Kasumi-1 (cell line): Measurements from ENCODE around the gene CIROP.

Experiments
- DNase-seq, 2 experiments: peaks; one replicate each; lab custom pipeline; 2025; lab: John Stamatoyannopoulos, UW

The CIROP gene

GRCh38 chr14:23129759-23130316, 25.0 kb upstream of the CIROP start:
- DNase-seq: no peak

DNA sequence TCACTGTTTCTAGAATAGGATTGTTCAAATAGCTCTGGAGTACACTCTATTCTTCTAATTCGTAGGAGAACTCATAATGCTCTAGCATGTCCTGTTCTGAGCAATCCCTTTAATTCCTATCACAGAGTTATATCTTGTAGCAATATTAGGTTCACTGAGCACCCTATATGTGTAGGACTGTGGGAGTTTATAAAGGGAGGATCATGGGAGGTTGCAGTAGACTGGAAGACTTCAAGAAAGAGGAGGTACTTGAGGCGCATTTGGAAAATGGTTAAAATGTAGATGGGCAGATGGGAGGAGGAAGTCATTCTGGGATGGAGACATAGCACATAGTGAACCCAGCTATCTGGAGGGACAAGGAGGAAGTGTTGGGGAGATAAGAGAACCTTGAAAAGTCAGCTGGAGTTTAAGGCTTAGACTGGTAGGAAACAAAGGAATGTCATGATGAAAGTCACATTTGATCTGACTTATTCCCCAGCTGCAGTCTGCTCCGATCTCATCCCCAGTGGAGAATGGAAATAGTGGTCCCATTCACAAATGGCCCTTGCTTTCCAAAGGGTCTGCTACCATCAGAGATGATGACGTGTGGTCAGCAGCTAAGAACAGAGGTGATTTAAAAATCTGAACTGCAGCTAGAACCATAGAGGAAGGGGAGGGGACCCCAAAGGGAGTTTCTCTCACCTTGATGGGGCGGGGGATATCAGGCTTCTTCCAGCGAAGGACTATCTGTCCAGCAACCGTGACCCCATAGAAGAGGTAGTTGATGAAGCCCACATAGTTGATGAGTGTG, 24.4 kb upstream of the CIROP start:
- peak; percentile 21 to 22 for DNase-seq

DNA sequence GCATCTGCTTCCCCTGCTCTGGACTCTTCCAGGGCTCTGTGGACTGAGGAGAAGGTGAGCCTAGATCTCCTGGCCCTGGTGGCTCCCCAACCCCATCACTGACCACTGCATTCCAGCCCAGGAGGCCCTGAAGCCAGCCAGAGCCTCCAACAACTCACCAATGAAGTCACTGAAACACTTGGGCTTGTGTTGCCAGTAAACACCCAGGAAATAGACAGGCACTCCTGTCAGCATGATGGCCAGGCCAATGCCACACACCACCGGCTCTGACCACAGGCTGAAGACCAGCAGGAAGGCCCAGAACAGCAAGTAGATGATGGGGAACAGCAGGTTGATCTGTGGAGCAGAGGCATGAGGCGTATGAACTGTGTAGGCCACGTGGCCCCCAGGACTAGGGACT, 23.1 kb upstream of the CIROP start:
- DNase-seq: no peak

GRCh38 chr14:23126548-23127278, 21.9 kb upstream of the CIROP start:
- no peak for DNase-seq

- no peak for DNase-seq
These were observed 21.2 kb upstream of the CIROP start for GRCh38 chr14:23125933-23126524.

DNA sequence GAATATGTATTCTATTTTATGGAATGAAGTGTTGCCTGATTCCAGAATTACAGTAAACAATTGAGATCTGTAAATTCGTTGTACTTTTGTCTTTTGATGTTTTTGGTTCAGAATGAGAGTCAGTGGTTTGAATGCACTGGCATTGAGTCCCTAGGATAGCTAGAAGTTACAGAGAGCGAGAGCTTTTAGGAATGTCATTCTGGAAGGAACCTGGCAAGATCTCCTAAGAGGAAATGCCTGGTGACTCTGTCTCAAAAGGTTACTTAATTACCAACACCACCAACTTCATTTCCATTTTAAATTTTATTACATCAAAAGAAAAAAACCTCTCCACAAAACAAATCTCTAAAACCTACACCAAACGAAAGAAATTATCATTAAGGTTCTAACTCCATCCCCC, 20.2 kb upstream of the CIROP start:
- DNase-seq: no peak

- DNase-seq: no peak
These were observed 19.7 kb upstream of the CIROP start for GRCh38 chr14:23124337-23124954.

DNA sequence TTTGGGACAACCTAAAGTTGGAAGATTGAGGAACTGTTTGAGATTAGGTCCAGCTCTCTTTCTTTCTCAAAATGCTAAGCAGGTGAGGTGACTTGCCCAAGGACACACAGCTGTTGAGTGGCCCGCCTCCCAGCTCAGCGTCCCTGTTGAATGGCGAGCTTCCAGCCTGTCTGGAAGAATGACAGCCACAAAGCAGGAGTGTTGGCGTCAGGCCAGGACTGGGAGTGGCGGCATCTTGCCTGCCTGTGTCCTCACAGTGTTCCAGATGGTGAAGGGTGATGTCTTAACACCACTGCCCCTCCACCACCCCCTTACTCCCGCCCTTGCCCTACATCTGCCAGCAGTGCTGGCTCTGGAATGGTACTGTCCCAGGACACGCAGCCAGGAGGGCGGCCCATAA, 18.6 kb upstream of the CIROP start:
- no peak for DNase-seq

DNA sequence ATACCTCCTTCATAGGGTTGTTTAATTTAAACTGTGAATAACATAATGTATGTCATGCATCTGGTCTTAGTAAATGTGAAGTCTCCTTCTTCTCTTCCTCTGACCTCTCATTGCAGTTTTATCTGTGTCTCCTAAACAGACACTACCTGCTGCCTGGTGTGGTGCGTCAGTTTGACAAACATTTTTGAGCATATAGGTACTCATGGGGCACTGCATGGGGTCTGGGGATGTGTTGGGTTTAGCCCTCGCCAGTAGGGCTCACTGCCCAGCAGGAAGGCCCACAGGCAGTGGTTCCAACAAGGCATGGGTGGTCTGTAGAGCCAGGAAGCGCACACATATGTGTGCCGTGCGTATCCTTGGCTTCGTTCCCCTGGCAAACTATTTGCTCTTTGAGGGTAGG, 17.3 kb upstream of the CIROP start:
- DNase-seq: no peak

DNA sequence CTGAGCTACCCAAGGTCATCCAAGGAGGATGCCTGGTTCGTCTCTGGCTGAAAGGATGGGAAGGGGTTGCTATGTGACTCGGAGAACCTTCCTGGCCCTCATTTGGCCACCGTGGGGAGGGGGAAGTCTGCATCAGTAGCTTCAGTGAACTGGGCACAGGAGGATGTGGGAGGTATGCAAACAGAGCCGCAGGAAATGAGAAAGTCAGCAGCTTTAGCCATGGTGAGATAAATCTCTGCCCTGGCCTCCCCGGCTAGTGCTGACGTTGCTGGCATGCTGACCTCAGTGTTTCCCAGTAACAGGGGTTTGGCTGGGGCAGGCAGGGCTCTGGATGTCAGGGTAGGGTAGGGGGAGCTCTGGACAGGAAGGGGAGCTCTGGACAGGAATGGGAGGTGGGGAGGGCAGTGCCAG, 16.6 kb upstream of the CIROP start:
- DNase-seq: no peak

DNA sequence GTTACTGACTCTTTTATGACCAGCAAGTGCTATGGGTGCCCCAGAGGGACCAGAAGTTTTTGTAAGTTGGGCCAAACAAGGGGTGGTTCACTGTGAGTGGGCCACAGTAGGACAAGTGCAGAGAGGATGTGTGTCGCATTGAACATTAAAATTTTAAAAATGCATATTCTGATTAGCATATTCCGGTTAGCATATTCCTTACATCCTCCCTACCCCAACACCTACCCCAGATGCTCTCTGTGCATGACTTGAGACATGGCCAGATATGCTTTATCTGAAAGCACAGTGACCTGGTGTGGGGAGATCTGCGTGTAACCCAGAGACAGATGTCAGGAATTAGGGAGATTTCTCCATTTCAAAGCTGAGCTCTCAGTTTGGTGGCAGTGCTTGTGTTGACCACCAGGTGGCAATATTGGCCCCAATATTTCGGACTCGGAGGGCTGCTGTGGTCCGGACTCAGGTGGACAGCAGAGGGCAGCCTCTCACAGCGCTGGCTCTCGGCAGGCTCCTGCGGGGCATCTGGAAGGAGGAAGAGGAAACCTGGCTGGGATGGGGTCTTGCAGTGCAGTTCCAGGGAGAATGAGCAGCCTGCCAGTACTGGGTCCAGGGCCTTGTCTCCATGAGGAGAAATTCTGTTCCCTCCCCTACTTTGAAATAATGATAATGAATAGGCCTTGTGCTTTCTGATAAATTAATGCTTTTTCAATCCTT, 15.9 kb upstream of the CIROP start:
- DNase-seq: peak; percentile 71 to 81

- peak; percentile 97 for DNase-seq
These were observed 14.9 kb upstream of the CIROP start for GRCh38 chr14:23119363-23120327.

GRCh38 chr14:23118506-23119362, 13.9 kb upstream of the CIROP start, which contains the start of gene CEBPE:
Gene CEBPE, minus strand, starts transcription at chr14:23119255. Its CDS starts 164 bp downstream, at chr14:23119091.
- peak; percentile 88 to 89 for DNase-seq

DNA sequence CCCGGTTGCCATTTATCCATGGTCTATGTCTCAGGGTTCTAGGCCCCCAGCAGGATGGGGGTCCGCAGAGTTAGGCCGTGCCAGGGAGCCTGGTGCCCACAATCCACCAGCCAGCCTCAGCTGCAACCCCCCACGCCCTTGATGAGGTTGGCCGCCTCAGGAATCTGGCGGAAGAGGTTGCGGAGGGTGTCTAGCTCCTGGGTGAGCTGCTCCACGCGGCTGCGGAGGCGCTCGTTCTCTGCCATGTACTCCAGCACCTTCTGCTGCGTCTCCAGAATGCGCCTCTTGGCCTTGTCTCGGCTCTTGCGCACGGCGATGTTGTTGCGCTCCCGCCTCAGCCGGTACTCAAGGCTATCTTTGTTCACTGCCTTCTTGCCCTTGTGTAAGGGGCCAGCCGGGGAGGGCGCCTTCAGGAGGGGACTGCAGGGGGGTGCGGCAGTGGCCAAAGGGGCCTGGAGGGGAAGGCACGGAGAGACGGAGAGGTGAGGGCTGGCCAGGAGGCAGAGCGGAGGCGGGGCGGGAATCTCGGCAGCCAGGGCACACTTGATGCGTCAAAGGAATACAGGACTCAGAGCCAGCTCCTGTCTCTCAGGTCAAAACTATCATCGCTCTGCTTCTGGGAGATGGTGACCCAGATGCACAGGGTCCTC, 12.7 kb upstream of the CIROP start:
- DNase-seq: no peak

DNA sequence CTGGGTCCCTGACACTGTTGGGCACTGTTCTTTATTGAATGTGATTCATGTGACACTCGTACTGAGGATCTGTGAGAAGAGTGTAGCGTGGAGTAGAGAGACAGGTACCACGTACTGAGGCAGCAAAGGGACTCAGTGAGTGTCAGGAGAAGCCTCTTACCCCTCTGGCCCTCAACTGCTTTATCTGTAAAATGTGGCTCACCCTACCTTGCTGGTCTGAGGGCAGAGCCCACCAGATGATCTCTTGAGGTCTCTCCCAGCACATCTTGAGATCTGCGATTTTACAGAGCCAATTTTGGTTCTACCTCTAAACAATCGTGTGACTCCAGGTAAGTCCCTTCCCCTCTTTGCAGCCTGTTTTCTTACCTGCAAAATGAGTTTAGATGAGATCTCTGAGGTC, 11.1 kb upstream of the CIROP start:
- DNase-seq: no peak

DNA sequence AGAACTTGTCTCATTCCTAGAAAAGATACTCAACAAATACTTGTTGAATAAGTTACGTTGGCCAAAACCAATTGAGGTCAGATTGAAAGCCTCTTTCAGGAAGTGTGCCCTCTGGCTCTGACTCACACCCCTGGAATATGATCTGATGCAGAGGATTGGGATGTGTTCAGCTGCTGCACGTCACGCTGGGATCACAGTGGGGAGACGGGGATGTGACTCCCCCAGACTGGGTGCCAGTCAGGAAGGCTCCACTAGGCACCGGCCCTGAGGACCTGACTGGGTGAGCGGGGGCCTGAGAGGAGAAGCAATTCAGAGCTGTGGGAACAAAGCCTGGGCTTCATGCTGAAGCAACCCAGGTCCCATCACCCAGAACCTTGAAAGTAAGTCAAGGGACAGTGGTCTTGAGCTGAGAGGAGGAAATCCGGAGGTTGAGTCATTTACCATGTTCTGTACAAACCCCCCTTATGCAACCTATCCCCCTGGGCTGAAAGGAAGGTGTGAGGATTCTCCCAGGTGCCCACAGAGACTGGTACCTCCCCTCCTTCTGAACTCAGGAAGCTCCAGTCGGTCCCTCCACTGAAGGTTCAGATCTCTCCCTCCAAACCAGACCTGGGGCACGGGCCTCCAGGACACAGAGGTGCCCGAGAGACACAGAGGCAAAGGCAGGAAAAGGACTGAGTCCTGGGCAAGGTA, 10.4 kb upstream of the CIROP start:
- peak; percentile 23 to 39 for DNase-seq

- no peak for DNase-seq
These were observed 9.9 kb upstream of the CIROP start for GRCh38 chr14:23114669-23115038.

DNA sequence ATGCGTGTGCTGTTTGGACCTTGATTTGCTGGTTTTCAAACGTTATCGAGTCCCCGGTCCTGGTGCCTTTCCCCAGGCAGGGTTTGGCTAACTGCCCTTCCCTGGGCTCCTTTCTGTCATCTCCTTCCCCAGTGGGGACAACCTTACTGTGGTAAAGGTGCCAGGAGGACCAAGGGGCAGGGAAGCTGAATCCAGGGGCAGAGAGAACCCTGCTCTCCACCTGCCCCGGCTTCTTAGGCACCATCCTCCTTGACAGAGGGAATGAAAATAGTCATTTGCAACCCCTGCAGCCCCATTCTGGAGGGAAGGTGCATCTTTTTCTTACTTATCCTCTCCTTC, 9.3 kb upstream of the CIROP start:
- no peak for DNase-seq
